GM21381 (cell line): Measurements from ENCODE around the gene GDF10.

Experiments used
- ATAC-seq: cut with Tn5 transposase; IDR thresholded peaks from one replicate; pipeline ENCODE4 v1.9.1; 2021; ENCODE audit warnings: mild to moderate bottlenecking, moderate library complexity; ENCODE audit not compliant: unreplicated experiment

GDF10 gene

GRCh38 chr10:47268696-47269095, 31.3 kb upstream of the GDF10 start:
- no peak for ATAC-seq

GRCh38 chr10:47269294-47269693, 30.7 kb upstream of the GDF10 start:
- no peak for ATAC-seq

GRCh38 chr10:47276071-47276470, 23.9 kb upstream of the GDF10 start:
- no peak for ATAC-seq

GRCh38 chr10:47276576-47277351, 23.2 kb upstream of the GDF10 start:
- ATAC-seq = no peak

- no peak for ATAC-seq
These were observed 22.4 kb upstream of the GDF10 start for GRCh38 chr10:47277352-47278151.

GRCh38 chr10:47278152-47278473, 21.9 kb upstream of the GDF10 start:
- no peak for ATAC-seq

GRCh38 chr10:47278720-47279119, 21.3 kb upstream of the GDF10 start:
- no peak for ATAC-seq

- no peak for ATAC-seq
These were observed 20.7 kb upstream of the GDF10 start for GRCh38 chr10:47279276-47279675.

- no peak for ATAC-seq
These were observed 17.9 kb upstream of the GDF10 start for GRCh38 chr10:47282005-47282656.

- ATAC-seq = no peak
These were observed 17.4 kb upstream of the GDF10 start for GRCh38 chr10:47282657-47283018.

- ATAC-seq = no peak
These were observed 16.8 kb upstream of the GDF10 start for GRCh38 chr10:47283101-47283630.

- no peak for ATAC-seq
These were observed 16.1 kb upstream of the GDF10 start for GRCh38 chr10:47283848-47284247.

GRCh38 chr10:47285381-47286115, 14.4 kb upstream of the GDF10 start:
- ATAC-seq = no peak

- ATAC-seq = no peak
These were observed 13.9 kb upstream of the GDF10 start for GRCh38 chr10:47286116-47286505.

GRCh38 chr10:47286591-47287315, 13.2 kb upstream of the GDF10 start:
- no peak for ATAC-seq

- no peak for ATAC-seq
These were observed 12.6 kb upstream of the GDF10 start for GRCh38 chr10:47287365-47287802.

- no peak for ATAC-seq
These were observed 12.2 kb upstream of the GDF10 start for GRCh38 chr10:47287805-47288204.

- ATAC-seq = no peak
These were observed 11.8 kb upstream of the GDF10 start for GRCh38 chr10:47288236-47288635.

GRCh38 chr10:47288916-47289495, 11.0 kb upstream of the GDF10 start:
- no peak for ATAC-seq

GRCh38 chr10:47289921-47290320, 10.1 kb upstream of the GDF10 start:
- no peak for ATAC-seq
